Activated CD4-positive, alpha-beta T cell treated with anti-CD3 and anti-CD28 coated beads for 1 hour (primary cell): ENCODE results near the gene GPR173.

Experiments
- DNase-seq: peaks from one replicate; pipeline ENCODE4 v3.0.0-alpha.2; 2020

The GPR173 gene

GRCh38 chrX:53071604-53072417 lies 23.2 kb downstream of the GPR173 start:
- peak; percentile 55 for DNase-seq

DNA sequence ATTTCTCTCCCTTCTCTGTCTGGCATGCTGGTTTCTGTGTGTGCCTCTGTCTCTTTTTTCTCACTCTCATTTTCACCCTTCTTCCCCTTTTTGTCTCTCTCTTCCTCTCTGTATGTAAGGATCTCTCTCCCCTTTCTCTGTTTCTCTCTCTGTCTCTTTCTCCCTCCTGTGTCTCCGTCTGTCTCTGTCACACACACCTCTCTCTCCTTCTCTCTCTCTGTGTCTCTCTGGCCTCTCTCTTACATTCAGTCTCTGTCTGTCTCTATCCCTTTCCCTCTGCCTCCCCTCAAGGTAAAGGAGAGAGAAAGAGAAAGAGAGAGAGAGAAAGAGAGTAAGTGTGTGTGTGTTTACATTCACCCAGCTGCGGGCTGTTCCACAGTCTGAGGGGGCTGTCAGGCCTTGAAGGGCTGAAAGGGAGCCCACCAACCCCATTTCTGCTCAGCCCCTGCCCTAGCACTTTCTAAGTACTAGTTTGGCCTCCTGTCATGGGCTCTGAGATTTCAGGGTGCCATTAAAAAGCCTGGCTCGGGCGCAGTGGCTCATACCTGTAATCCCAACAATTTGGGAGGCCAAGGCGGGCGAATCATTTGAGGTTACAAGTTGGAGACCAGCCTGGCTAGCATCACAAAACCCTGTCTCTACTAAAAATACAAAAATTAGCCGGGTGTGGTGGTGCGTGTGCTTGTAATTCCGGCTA lies 24.0 kb downstream of the GPR173 start:
- DNase-seq = no peak

- DNase-seq = no peak
Observed at GRCh38 chrX:53073115-53073586, 24.6 kb downstream of the GPR173 start.

GRCh38 chrX:53075011-53075410 lies 26.4 kb downstream of the GPR173 start:
- no peak for DNase-seq

GRCh38 chrX:53076671-53077070 lies 28.1 kb downstream of the GPR173 start:
- no peak for DNase-seq

DNA sequence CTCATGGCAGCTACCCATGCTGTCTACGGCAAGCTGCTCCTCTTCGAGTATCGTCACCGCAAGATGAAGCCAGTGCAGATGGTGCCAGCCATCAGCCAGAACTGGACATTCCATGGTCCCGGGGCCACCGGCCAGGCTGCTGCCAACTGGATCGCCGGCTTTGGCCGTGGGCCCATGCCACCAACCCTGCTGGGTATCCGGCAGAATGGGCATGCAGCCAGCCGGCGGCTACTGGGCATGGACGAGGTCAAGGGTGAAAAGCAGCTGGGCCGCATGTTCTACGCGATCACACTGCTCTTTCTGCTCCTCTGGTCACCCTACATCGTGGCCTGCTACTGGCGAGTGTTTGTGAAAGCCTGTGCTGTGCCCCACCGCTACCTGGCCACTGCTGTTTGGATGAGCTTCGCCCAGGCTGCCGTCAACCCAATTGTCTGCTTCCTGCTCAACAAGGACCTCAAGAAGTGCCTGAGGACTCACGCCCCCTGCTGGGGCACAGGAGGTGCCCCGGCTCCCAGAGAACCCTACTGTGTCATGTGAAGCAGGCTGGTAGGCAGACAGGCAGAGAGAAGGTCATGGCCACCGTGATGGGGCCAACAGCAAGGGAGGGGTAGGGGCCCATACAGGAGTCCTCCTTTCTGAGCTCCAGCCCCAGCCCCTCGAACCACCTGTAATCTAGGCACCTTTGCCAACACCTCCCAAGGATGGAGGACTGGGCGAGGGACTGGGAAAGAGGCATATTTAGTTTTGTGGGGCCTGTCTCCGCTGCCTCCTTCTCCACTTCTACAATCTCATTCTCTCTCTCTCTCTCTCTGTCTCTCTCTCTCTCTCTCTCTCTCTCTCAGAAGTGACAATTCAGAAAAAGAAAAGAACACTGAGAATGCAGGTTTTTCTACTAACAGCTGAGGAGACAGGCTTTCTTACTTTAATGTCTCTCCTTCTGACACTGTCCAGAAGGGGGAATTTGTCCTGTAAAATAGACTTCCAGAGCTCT lies 28.9 kb downstream of the GPR173 start:
- no peak for DNase-seq

- DNase-seq = no peak
Observed at GRCh38 chrX:53078943-53079342, 30.4 kb downstream of the GPR173 start.

DNA sequence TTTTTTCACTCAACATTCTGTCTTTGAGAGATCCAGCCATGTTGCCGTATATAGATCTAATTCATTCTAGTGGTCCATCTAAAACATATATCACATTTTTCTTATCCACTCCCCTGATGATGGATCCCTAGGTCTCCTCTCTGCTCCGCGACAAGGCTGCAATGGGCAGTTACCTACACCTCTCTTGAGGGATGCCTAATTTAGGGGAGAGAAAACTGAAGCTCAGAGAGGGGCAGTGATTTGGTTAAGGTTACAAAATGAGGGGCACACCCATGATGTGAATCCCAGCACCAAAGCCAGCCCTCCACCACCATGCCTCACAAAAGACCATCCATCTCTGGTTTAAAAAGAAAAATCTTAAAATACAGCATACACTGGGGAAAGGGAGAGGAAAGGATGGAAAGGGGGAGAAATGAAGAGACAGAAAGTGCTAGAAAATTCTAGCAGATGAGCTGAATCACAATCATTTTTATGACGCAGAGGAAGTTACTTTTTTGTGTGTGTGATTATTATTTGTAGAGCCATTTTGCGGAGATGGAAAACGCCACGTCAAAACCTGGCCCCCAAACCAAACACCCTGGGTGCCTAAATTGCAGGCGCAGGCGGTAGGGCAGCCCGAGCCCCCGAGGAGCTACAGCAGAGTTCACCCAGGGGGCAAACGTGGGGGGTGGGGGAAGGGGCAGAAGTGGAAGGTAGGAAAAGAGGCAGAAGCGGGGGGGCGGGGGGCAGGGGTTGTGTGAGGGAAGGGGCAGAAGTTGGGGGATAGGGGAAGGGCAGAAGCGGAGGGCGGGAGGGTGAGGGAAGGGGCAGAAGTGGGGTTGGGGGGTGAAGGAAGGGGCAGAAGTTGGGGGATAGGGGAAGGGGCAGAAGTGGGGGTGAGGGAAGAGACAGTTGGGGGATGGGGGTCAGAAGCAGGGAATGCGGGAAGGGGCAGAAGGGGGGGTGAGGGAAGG lies 32.3 kb downstream of the GPR173 start:
- DNase-seq = peak; percentile 30

DNA sequence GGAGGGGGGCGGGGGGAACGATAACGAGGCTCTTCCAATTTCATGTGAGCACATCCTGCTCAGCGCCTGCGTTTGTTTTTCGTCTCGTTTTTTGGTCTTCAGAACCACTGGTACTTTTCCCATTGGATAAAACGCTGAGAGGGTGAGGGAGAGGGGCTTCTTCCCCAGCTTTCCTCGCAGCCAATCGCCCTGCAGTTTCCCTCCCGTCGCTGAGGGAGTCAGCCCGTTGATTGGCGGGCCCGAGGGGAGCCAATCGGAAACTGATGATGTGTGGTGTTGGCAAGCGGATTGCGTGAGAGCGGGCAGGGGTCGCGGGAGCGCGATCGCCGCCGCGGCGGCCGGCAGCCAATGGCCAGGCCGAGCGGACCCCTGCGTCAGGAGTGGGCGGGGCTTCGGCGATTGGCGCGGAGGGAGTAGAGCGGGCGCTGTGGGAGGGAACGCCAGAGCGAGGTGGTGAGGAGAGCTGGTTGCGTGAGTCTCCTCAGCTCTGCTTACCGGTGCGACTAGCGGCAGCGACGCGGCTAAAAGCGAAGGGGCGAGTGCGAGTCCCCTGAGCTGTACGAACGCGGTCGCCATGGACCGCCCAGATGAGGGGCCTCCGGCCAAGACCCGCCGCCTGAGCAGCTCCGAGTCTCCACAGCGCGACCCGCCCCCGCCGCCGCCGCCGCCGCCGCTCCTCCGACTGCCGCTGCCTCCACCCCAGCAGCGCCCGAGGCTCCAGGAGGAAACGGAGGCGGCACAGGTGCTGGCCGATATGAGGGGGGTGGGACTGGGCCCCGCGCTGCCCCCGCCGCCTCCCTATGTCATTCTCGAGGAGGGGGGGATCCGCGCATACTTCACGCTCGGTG lies 33.6 kb downstream of the GPR173 start, which contains the start of gene TSPYL2:
TSS of gene TSPYL2 (plus strand) at position 443 of the 848 bp plus-strand sequence. CDS start at position 575, 132 bp downstream.
- DNase-seq = peak; percentile 92

DNA sequence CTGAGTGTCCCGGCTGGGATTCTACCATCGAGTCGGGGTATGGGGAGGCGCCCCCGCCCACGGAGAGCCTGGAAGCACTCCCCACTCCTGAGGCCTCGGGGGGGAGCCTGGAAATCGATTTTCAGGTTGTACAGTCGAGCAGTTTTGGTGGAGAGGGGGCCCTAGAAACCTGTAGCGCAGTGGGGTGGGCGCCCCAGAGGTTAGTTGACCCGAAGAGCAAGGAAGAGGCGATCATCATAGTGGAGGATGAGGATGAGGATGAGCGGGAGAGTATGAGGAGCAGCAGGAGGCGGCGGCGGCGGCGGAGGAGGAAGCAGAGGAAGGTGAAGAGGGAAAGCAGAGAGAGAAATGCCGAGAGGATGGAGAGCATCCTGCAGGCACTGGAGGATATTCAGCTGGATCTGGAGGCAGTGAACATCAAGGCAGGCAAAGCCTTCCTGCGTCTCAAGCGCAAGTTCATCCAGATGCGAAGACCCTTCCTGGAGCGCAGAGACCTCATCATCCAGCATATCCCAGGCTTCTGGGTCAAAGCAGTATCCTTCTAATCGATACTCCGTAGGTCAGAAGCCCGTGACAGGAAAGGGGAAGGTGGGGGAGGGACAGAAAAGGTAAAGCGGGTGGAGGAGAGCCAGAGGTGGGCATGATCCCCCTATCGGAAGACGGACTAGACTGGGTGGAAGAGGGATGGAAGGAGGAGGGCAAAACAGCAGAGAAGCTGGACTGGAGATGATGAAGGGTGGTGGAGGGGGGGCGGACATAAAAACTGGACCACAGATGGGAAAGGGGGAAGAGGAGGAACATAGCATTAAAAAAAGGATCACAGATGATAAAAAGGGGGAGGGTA lies 34.4 kb downstream of the GPR173 start:
- DNase-seq = no peak

DNA sequence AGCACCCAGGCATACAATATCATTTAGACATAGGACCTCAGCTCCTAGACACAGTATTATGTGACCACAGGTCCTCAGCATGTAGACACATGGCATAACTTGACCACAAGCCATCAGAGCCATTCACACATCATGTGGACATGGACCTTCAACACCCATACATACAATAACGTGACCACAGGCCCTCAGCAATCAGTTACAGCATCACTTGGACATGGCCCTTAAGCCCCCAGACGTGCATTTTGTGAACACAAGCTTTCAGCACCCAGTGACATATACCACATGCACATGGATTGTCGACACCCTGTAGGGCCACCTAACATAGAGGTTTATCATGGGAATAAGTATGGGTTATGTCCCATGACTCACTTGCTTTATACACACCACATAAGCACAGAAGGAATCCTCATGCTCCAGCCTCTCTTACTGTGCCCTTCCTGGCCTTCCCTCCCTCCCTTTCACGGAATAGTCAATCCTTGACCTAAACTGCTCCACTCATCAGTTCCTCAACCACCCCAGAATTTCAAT lies 35.5 kb downstream of the GPR173 start:
- no peak for DNase-seq

GRCh38 chrX:53084863-53085262 lies 36.3 kb downstream of the GPR173 start:
- no peak for DNase-seq

DNA sequence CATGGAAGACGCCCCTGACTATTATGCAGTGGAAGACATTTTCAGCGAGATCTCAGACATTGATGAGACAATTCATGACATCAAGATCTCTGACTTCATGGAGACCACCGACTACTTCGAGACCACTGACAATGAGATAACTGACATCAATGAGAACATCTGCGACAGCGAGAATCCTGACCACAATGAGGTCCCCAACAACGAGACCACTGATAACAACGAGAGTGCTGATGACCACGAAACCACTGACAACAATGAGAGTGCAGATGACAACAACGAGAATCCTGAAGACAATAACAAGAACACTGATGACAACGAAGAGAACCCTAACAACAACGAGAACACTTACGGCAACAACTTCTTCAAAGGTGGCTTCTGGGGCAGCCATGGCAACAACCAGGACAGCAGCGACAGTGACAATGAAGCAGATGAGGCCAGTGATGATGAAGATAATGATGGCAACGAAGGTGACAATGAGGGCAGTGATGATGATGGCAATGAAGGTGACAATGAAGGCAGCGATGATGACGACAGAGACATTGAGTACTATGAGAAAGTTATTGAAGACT lies 37.2 kb downstream of the GPR173 start:
- no peak for DNase-seq

DNA sequence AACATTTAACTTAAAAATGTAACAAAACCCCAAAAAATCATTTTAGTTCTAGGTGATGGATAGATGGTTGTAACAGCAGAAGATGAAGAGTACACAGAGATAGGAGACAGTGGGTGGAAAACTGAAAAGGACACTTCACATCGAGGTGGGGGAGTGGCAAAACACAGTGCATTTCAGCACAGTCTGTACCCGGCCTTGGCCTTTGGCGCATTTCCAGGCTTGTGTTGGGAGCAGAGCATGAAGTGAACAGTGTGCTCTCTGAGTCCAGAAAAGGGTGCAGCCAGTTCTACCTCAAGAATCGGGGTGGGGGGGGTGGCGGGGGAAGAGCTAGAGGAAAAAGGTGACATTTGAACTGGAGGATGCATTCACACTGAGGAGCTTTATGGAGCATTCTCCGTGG lies 37.9 kb downstream of the GPR173 start:
- no peak for DNase-seq

GRCh38 chrX:53087388-53087831 lies 38.8 kb downstream of the GPR173 start:
- DNase-seq = no peak

DNA sequence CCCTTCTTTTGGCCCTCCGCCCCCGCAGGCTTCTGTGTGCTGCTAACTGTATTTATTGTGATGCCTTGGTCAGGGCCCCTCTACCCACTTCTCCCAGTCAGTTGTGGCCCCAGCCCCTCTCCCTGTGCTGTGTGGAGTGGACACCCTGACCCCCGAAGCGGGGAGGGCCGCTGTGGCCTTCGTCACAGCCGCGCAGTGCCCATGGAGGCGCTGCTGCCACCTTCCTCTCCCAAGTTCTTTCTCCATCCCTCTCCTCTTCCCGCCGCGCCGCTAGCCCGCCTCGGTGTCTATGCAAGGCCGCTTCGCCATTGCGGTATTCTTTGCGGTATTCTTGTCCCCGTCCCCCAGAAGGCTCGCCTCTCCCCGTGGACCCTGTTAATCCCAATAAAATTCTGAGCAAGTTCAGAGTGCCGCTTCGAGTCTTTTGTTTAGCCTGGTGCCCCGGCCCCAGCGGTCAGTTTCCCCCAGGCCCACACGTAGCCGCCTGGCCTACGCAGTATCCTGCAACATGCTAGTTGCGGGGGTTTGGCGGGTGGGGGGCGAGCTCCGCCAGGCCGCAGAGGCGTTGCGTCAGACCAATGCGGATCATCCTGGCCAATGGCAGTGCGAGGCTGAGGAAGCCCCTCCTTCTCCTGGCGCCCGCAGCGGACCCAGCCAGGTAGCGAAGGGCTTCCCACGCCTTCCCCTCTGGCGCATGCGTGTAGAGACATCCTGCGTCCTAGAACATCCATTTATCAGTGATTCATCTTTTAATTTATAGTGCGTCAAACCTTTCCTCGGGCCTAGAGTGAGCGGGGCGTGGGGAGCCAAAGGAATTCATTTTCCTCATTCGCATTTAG lies 39.8 kb downstream of the GPR173 start:
- DNase-seq = peak; percentile 75

GRCh38 chrX:53089224-53089842 lies 40.7 kb downstream of the GPR173 start:
- no peak for DNase-seq

DNA sequence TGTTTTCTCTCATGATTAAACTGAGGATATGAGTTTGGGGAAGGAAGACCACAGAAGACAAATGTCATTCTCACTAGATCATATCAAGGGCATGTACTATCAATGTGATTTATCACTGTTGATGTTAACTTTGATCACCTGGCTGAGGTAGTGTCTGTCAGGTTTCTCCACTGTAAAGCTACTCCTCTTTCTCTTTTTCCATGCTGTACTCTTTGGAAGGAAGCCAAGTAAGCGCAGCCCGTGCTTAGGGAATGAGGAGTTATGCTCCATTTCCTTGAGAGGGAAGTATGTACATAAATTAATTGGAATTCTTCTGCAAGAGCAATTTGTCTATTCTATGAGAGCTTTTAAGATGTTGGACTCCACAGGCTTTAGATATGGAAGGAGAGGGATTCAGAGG lies 41.3 kb downstream of the GPR173 start:
- DNase-seq = no peak
